Activated T-cell treated with anti-CD3 and anti-CD28 coated beads for 48 hours (primary cell): Measurements from ENCODE around the gene NDUFB3.
A peak's percentile ranks its signal among the peaks of the same experiment; 100 is the strongest.
"Not testable (repeated sequence)": the region's sequence is repeated elsewhere in the genome, so short reads cannot be mapped to it uniquely, and the experiment has no call there.

Source experiments
- DNase-seq: peaks from one replicate; pipeline ENCODE4 v3.0.0-alpha.2; 2020; ENCODE audit warnings: low read depth

Gene NDUFB3

DNA sequence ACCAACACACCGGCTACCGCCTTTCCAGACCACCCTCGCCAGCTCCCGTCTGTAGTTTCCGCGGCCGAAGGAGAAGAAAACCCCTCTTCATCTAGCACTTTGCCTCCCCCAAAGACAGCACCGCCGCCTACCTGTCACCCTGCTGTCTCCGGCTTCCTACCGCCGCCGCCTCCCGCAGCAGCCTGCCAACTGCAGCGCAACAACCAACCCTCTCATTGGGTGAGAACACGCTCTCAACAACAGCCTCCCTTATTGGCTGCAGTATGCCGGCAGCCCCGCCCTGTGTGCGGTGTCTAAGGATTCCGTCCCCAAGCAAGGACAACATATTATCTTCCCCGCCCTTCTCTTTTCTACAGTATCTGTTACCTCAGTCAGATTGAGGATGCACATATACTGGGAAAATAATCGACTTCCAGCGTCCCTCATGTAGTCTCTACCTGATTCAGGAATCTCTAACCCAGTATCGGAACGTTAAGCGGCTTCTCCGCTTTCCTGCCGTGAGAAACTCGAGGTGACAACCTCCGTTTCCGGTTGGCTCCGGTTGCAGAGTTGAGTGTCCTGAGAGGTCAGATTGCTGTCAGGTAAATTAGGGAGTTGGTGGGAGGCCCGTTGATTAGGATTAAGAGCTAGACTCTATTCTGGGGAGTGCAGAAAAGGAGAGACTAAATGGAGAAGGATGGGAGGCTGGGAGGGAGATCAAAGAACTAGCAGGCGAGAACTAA, at the start of gene NDUFB3, which contains the start of gene HYCC2:
TSS of gene NDUFB3 (plus strand) at position 523 of the 722 bp plus-strand sequence. CDS start 6,882 bp downstream, outside the sequence.
TSS of gene HYCC2 (minus strand) at position 193 of the 722 bp plus-strand sequence. CDS start 47,662 bp downstream, outside the sequence.
- peak; percentile 84 for DNase-seq

DNA sequence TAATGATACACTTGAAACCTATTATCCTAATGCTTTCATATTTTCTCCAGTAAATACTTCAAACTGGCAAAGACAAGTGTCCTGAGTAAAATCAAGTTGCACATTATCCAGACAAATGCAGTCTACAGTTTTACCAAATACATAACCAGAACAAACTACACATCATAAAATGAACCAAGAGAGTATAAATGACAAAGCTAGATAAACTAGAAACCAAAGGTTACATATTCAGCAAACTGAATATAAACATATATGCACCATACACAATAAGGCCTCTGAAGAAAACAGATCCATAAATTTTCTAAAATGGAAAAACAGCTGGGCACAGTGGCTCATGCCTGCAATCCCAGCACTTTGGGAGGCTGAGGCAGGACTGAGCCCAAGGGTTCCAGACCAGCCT, 47.3 kb upstream of the NDUFB3 start:
- no peak for DNase-seq

DNA sequence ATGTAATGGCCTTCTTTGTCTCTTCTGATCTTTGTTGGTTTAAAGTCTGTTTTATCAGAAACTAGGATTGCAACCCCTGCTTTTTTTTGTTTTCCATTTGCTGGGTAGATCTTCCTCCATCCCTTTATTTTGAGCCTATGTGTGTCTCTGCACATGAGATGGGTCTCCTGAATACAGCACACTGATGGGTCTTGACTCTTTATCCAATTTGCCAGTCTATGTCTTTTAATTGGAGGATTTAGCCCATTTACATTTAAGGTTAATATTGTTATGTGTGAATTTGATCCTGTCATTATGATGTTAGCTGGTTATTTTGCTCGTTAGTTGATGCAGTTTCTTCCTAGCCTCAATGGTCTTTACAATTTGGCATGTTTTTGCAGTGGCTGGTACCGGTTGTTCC, 37.4 kb upstream of the NDUFB3 start:
- not testable (repeated sequence) for DNase-seq

DNA sequence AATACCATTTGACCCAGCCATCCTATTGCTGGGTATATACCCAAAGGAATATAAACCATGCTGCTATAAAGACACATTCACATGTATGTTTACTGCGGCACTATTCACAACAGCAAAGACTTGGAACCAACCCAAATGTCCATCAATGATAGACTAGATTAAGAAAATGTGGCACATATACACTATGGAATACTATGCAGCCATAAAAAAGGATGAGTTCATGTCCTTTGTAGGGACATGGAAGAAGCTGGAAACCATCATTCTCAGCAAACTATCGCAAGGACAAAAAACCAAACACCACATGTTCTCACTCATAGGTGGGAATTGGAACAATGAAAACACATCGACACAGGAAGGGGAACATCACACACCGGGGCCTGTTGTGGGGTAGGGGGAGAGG, 33.4 kb upstream of the NDUFB3 start:
- not testable (repeated sequence) for DNase-seq

DNA sequence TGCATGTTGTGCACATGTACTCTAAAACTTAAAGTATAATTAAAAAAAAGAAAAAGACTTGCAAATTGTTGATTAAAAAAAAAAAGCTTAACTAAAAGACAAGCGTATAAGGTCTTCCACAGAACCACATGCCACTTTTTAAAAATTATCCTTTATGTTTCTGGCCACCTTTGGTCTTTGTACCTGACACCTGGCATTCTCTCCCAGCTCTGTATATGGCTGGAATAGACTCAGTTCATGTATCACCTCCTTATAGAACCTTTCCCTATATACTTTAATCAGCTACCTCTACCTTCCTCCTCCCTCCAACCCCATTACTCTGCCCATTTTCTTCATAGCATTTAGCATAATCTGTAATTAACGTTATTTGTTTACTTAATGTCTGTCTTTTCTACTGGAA, 32.9 kb upstream of the NDUFB3 start:
- no peak for DNase-seq

DNA sequence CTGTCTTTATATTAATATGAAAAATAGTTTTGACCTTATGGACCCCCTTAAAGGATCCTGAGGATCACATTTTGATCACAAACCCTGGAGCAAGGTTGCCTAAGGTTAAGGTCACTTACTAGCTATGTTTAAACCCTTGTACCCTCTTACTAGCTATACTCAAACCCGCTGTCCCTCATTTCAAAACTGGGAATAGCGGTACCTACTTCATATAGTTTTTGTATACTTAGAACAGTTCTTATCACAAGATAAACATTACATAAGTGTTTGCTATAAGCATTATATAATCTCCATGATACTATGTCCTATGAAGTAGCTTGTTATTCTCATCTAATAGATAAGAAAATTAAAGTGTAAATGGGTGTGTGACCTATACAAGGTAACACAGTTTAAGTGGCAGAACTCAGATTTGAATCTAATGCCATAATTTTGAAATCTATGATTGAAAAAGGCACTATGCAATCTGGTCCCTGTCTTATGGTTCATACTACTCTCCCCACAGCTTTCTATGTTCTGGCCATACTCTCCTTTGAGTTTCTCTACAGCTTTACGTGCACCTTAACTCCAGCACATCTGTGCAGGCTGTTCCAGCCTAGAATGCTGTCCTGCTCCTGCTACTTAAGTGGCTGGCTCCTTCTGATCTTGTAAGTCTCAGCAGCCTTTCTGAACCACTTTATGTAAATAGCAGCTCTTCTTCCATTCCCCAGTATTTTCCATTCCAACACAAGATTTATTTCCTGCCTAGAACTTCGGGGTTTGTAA, 30.8 kb upstream of the NDUFB3 start:
- no peak for DNase-seq

DNA sequence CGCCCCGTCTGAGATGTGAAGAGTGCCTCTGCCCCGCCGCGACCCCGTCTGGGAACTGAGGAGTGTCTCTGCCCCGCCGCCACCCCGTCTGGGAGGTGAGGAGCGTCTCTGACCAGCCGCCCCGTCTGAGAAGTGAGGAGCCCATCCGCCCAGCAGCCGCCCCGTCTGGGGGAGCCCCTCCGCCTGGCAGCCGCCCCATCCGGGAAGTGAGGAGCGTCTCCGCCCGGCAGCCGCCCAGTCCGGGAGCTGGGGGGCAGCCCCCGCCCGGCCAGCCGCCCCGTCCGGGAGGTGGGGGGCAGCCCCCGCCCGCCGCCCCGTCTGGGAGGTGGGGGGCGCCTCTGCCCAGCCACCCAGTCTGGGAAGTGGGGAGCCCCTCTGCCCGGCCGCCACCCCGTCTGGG, 29.4 kb upstream of the NDUFB3 start:
- not testable (repeated sequence) for DNase-seq

DNA sequence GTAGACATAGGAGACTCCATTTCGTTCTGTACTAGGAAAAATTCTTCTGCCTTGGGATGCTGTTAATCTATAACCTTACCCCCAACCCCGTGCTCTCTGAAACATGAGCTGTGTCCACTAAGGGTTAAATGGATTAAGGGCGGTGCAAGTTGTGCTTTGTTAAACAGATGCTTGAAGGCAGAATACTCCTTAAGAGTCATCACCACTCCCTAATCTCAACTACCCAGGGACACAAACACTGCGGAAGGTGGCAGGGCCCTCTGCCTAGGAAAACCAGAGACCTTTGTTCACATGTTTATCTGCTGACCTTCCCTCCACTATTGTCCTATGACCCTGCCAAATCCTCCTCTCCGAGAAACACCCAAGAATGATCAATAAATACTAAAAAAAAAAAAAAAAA, 28.8 kb upstream of the NDUFB3 start:
- DNase-seq: not testable (repeated sequence)

DNA sequence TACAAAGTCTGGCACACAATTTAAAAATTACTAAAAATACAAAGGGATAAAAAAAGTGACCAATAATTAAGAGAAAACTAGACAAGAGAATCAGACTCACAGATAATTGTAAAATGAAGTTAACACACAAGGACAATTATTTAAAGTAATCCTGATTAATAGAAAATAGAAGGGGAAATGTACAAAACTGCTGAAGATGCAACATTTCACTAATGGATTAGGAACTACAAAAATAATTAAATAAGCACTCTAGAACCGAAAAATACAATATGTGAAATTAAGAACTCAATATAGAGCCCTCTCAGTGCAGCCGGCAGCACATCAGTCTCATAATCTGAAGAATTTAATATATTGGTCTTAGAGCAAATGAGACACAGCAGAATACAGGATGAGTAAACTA, 24.9 kb upstream of the NDUFB3 start:
- DNase-seq: no peak

DNA sequence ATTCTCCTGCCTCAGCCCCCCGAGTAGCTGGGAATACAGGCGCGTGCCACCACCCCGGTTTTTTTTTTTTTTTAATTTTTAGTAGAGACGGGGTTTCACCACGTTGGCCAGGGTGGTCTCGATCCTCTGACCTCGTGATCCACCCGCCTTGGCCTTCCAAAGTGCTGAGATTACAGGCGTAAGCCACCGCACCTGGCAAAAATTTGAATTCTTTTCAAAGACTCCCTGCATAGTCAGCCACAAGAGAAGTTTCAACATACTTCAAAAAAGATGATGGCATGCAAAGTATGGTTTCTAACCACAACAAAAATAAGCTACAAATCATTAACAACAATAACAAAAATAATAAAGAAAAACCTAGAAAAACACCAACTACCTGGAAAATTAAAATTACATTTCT, 22.3 kb upstream of the NDUFB3 start:
- DNase-seq: no peak

DNA sequence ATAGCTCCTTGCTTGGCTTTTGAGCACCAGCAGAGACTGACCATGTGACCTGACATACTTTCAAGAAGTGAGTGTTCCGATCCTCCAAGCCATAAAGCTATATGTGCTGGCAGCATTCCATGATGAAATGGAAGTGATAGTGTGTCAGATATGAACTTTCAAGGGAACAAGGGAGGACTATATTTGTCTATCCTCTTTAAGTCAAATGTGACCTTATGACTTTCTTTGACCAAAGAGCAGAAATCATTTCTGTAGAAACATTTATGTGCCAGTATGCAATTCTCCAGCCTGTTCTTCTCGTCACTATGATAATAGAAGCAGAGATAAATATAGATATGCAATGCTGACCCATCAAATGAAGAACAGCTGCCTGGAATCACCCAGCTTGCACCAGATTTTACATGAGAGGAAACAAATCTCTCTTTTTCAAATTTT, 14.7 kb upstream of the NDUFB3 start:
- DNase-seq: no peak

DNA sequence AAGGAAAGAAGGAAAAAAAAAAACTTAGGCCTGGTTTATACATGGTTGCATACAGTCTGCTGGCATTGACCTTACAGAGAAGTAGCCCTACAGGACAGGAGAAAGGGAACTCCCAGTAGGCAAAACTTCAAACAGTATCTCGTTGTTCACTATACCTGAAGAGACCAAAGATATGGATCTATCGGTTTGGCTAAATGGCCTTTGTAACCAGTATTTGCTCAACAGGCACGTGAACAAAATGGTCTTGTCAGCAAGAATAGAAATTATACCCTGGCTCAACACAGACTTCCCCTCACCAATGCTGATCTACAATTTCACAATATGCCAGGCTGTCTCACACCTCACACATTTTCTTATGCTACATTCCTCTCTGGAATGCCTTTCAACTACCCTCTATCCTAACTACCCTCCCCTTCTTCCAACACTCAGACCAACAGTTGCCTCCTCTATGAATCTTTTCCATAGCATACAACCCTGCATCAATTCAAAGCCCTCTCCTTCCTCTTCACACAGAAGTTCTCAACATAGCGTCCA, 14.0 kb upstream of the NDUFB3 start:
- no peak for DNase-seq

DNA sequence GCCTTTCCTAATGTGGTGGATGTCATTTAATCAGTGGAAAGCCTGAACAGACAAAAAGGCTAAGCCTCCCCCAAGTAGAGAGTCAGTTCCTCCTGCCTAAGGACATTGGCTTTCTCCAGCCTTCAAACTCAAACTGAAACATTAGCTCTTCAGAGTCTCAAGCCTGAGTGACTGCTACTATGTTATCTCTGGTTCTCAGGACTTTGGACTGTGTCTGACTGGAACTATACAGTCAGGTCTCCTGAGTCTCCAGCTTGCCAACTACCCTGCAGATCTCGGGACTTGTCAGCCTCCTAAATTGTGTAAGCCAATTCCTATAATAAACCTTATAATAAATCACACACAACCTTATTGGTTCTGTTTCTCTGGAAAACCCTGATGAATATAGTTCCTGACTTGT, 12.9 kb upstream of the NDUFB3 start:
- DNase-seq: no peak

DNA sequence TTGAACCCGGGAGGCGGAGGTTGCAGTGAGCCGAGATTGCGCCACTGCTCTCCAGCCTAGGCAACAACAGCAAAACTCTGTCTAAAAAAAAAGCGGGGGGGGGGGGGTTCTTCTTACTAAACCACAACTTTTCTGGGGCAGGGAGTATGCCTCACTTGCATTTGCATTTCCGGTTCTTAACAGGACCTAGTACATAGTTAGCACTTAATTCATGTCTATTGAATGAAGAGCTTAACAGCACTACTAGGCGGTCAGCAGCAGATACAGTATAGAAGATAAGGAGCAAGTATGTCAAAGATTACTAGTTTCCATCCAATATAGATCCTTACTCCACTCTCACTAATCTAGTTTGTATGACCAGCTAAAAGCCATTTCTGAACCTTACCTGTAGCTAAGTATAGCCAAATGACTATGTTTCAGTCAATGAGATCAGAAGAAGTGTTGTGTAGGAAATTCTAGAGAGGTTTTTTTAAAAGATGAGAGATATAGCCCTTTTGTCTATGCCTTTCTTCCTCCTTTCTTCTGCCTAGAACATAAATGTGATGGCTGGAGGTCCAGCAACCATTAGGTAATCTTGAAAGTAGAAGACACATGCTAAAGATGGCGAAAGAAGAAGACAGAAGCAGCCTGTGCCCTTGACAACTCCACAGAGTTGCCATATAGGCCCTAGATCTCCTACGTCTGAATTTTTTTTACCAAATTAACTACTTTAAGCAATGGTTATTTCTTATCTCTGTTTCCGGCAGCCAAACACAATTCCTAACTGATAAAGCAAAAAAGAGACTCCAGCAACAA, 11.6 kb upstream of the NDUFB3 start:
- no peak for DNase-seq

DNA sequence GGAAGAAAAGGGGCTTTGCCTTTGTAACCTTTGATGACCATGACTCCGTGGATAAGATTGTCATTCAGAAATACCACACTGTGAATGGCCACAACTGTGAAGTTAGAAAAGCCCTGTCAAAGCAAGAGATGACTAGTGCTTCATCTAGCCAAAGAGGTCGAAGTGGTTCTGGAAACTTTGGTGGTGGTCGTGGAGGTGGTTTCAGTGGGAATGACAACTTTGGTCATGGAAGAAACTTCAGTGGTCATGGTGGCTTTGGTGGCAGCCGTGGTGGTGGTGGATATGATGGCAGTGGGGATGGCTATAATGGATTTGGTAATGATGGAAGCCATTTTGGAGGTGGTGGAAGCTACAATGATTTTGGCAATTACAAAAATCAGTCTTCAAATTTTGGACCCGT, 8.3 kb upstream of the NDUFB3 start:
- DNase-seq: peak; percentile 62

DNA sequence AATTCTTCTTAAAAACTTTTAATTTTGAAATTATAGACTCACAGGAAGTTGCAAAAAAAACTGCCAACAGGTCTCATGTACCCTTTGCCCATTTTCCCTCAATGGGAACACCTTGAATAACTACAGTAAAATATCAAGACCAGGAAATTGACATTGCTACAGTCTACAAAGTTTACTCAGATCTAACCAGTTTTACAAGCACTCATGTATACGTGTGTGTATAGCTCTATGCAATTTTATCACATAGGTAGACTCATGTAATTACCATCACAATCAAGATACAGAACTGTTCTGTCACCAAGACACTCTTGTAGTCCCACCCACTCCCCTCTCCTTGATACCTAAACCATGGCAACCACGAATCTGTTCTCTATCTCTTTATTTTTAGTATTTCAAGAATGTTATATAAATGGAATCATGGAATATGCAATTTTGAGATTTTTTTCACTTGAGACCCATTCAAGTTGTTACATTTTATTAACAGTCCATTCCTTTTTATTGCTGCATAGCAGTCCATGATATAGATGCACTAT, 6.9 kb upstream of the NDUFB3 start:
- DNase-seq: no peak

DNA sequence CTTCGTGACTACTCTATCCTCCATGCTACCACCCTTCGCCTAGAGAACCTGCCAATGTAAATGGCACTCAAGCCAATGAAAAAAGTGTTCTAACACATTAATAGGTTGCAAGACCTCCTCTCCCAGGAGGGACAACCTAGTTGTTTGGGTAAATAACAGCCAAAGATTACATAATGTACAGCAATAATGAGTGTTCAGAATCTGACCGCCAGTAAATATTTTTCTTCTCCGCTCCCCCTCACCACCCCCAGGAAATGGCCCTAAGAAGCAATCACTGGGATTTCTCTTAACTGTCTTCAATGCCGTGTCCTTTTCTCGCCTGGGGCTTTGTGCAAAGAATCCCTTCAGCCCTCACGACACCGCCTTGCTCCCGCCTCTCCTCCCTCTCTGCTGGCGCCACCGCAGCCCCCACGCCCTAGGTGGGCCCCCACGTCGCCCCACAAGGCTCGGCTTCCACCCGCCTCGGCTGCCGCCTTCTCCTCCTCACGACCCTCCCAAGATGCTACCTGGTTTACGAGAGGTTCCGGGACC, 788 bp upstream of the NDUFB3 start:
- DNase-seq: no peak

DNA sequence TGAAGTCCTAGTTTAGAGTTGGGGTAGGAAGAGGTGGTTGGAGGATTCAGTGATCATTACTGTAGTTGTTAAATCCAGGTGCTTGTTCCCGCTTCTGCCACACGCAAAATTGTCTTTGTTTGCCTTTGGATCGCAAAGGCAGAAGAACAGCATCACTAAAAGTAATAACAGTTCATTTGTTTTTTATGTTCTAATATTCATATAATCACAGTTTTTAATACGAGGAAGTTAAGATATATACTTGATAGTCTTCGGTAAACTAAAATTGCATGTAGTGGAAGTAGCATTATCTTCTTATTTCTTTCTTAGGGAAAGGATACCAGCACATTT, 365 bp downstream of the NDUFB3 start:
- no peak for DNase-seq

DNA sequence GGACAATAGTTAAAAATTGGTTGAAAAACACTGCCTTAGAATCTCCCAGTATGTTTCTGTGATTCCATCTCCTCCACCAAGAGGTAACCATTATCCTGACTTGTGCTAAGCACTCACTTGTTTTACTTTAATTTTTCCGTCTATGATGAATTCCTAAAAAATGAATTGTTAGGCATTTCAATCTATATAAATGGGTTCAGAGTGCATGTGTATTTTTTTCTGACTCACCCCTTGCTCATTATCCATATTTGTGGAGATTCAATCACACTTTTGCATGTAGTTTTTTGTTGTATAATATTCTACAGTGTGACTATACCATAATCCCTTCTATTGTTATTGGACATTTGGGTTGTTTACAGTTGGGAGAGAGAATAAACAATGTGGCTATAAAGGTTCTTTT, 1.3 kb downstream of the NDUFB3 start:
- DNase-seq: no peak

DNA sequence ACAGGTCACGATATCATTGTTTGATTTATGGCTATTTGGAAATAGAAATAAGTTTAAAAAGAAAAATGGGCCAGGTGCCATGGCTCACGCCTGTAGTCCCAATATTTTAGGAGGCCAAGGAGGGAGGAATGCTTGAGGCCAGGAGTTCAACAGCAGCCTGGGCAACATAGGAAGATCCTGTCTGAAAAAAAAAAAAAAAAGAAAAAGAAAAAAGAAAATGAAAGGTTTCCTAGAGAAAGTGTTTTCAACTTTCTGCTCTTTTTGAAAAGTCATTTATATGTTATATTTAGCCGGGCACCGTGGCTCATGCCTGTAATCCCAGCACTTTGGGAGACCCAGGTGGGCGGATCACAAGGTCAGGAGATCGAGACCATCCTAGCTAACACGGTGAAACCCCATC, 3.2 kb downstream of the NDUFB3 start:
- no peak for DNase-seq

DNA sequence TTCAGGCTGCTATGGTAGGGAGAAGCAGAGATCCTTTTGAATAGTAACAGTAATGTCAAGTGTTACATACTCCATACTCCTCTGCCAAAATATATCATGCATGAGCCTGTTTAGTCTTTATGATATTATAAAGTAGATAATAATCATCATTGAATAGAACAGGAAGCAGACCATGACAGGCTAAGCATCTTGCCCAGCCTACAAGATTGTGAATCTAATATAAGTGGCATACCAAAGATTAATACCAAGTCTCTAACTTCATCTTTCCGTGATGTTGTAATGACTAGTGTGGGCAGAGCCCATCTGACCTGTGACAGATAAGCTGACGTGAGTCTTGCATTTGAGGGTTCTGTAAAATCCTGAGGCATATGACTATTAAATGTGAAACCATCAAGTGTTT, 13.1 kb downstream of the NDUFB3 start:
- no peak for DNase-seq

DNA sequence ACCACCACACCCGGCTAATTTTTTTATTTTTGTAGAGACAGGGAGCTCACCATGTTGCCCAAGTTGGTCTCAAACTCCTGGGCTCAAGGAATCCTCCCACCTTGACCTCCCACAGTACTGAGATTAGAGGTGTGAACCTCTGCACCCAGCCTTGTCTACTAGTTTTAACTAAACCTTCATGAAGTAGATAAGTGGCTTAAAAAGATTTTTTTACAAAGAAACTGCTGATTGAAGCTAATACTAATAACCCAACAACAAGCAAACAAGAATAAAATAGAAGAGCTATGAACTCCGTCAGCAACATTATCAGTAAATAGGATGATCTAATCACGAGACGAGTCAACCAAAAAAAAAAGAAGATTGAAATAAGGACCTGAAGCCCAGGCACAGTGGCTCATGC, 18.8 kb downstream of the NDUFB3 start:
- DNase-seq: no peak
